ENCODE results near the gene FOXRED2. TPM values are rescaled to one million over a fixed set of nuclear protein-coding genes. Genes with fewer than 3 reads are reported as not detected.
A peak's percentile ranks its signal among the peaks of the same experiment; 100 is the strongest.

FOXRED2 gene
- total RNA-seq, 1 experiment from 2014 or later: 34.4 TPM

GRCh38 chr22:36554098-36554497 lies 47.3 kb upstream of the FOXRED2 start:
- H3T11ph ChIP-seq (ENCODE audit: low read length): no peak overlapping the region

More at GRCh38 chr22:36554098-36554497, 47.3 kb upstream of the FOXRED2 start:
- Histone ChIP-seq H3K56ac (ENCODE audit: insufficient read length, low read depth, low read length) (no peak overlapping the region), H2BK120ac (ENCODE audit: low read depth, low read length, poor library complexity, severe bottlenecking) (no peak overlapping the region), H3K14ac (ENCODE audit: insufficient read depth, low read length) (no peak overlapping the region), H3K4ac (ENCODE audit: low read depth, low read length) (no peak overlapping the region), H3K4me2 (ENCODE audit: insufficient read depth, insufficient read length, low read length) (no peak overlapping the region), H3K27me3 (ENCODE audit: insufficient read depth, low read length) (peaks cover 3% of the 10 kb centered on the region; the same call in 1 of the 2 replicates), H4K91ac (ENCODE audit: insufficient read length, low read depth, low read length) (no peak overlapping the region), H2AK5ac (ENCODE audit: insufficient read length, low read length) (no peak overlapping the region), H2BK5ac (ENCODE audit: insufficient read length, low read length) (no peak overlapping the region), H3K4me1 (ENCODE audit: insufficient read depth, low read length) (no peaks in the 10 kb centered on the region), H4K5ac (ENCODE audit: insufficient read length, low read depth, low read length) (no peak overlapping the region), H3K18ac (ENCODE audit: insufficient read length, low read depth, low read length) (no peak overlapping the region), H2BK15ac (ENCODE audit: low read depth, low read length) (no peak overlapping the region), H4K8ac (replicated peaks; ENCODE audit: insufficient read length, low read depth, low read length) (no peak overlapping the region), H2BK12ac (ENCODE audit: insufficient read length, low read depth, low read length) (no peak overlapping the region), H3K27ac (ENCODE audit: insufficient read length, low read depth, low read length) (no peak overlapping the region), H3K9me3 (ENCODE audit: control insufficient read depth, low read depth, low read length) (no peaks in the 10 kb centered on the region), H3K9ac (ENCODE audit: extremely low read depth, insufficient read length, low read length) (no peak overlapping the region), H3K23ac (ENCODE audit: insufficient read length, low read depth, low read length) (no peak overlapping the region), H2BK20ac (ENCODE audit: low read depth, low read length, poor library complexity, severe bottlenecking) (no peak overlapping the region), H3K79me2 (ENCODE audit: insufficient read depth, low read length) (no peaks in the 10 kb centered on the region), H3K79me1 (ENCODE audit: insufficient read depth, low read depth, low read length, poor library complexity, severe bottlenecking) (no peaks in the 10 kb centered on the region), H2AFZ (ENCODE audit: low read length) (no peak overlapping the region), H3K23me2 (ENCODE audit: insufficient read length, low read depth, low read length, poor library complexity, severe bottlenecking) (no peaks in the 10 kb centered on the region), H4K20me1 (ENCODE audit: control insufficient read depth, insufficient read depth, insufficient read length) (no peaks in the 10 kb centered on the region)
- Mint-ChIP-seq H3K36me3 (ENCODE audit: insufficient read depth in 1 of 3, low read depth in 3 of 3) (no peaks in the 10 kb centered on the region), H3K4me3 (no peak overlapping the region), H3K9me3 (no peaks in the 10 kb centered on the region), H3K4me1 (peaks cover 7 to 10% of the 10 kb centered on the region in 2 experiments), H3K27ac (no peak overlapping the region), H3K27me3 (ENCODE audit: low read depth) (peaks cover 22% of the 10 kb centered on the region)
- no CpG with 5 or more reads among the region's 5 CpGs for WGBS (ENCODE audit: extremely low coverage, insufficient read length, low lambda C conversion rate)
- TF ChIP-seq CTCF (conservative IDR thresholded peaks at IDR 0.05): no peak
- DNase-seq: peak; percentile 75

Data from H9 (cell line).